Spleen (tissue), 11 donors: Measurements from ENCODE around the gene VWA3A. TPM values are rescaled to one million over a fixed set of nuclear protein-coding genes. Genes with fewer than 3 reads are reported as not detected.

ENCODE experiments used
- DNase-seq: peaks from one replicate; pipeline ENCODE4 v3.0.0-alpha.2; 2020
- H3K27ac ChIP-seq, 8 donors: fragments of 200-600 bp; sonication (generic) in 7 of 8; 1 replicate in 4 of 8; 2 replicates in 4 of 8; pipeline versions ENCODE4 v1.5.0 to v1.8.0; 2016 to 2021; ENCODE audit warnings: inconsistent platforms in 4 of 8, mild to moderate bottlenecking in 4 of 8, moderate library complexity in 1 of 8
- H3K27me3 ChIP-seq, 7 donors: fragments of 200-600 bp; sonication (generic) in 6 of 7; replicated peaks in 1 of 7; 1 replicate in 4 of 7; 2 replicates in 3 of 7; pipeline versions ENCODE4 v1.5.0 to v1.8.0; 2016 to 2021; ENCODE audit warnings: inconsistent platforms in 3 of 7, mild to moderate bottlenecking in 1 of 7
- H3K36me3 ChIP-seq, 6 donors: fragments of 200-600 bp; sonication (generic) in 5 of 6; 1 replicate in 4 of 6; 2 replicates in 2 of 6; pipeline versions ENCODE4 v1.5.0 to v1.8.0; 2016 to 2021; ENCODE audit warnings: inconsistent platforms in 2 of 6
- H3K4me1 ChIP-seq, 6 donors: fragments of 200-600 bp; sonication (generic) in 5 of 6; 1 replicate in 3 of 6; 2 replicates in 3 of 6; pipeline versions ENCODE4 v1.5.0 to v1.8.0; 2016 to 2021; ENCODE audit warnings: inconsistent platforms in 3 of 6
- H3K4me3 ChIP-seq, 8 donors: fragments of 200-600 bp; sonication (generic) in 7 of 8; 1 replicate in 4 of 8; 2 replicates in 4 of 8; pipeline versions ENCODE4 v1.5.0 to v1.8.0; 2016 to 2021; ENCODE audit warnings: inconsistent platforms in 4 of 8, mild to moderate bottlenecking in 4 of 8, moderate library complexity in 2 of 8
- H3K9me3 ChIP-seq, 8 donors: fragments of 200-600 bp; sonication (generic) in 7 of 8; 1 replicate in 4 of 8; 2 replicates in 4 of 8; pipeline versions ENCODE4 v1.5.0 to v1.8.0; 2016 to 2021; ENCODE audit warnings: inconsistent platforms in 4 of 8
- POLR2A ChIP-seq, 3 donors: fragments of 450-650 bp; IDR thresholded peaks; one replicate each; pipeline ENCODE4 v1.5.1; 2017; ENCODE audit warnings: antibody characterized with exemption in 3 of 3, mild to moderate bottlenecking in 1 of 3
- POLR2AphosphoS5 ChIP-seq, 3 donors: sonication (generic); formaldehyde crosslinking; IDR thresholded peaks; one replicate each; pipeline ENCODE4 v1.5.1; 2017; ENCODE audit warnings: antibody characterized with exemption in 3 of 3
- WGBS, 5 donors: extraction: QIAGEN DNeasy Blood & Tissue Kit in 3 of 5; methylation state at CpG; one replicate each; pipeline versions ENCODE4 v1.1.5 to v1.1.7; 2013 to 2018; 5-methylcytosine and 5-hydroxymethylcytosine counted together
- intact Hi-C: fragments of 100-400 bp; cut with DNase I; formaldehyde crosslinking; loops from one replicate; pipeline ENCODE4 v1.15.0; 2023; ENCODE audit warnings: low total_unique reads
- polyA plus RNA-seq, 3 donors: library from polyadenylated mRNA; stranded (reverse); fragments of 200-250 nt; gene quantifications; one replicate each; pipeline ENCODE4 v1.2.1, GENCODE V29; 2013
- total RNA-seq, 7 donors: library from RNA; depleted of rRNA in 3 of 7; stranded (reverse); fragments of >200 nt in 3 of 7; fragmentation: NEBNext Ultra II Directional in 4 of 7; extraction: Animal tissue kit (Norgen Biotek cat#: 25700) in 4 of 7; gene quantifications; one replicate each; pipeline versions ENCODE4 v1.1.0 to v1.2.1, GENCODE V29; 2016 to 2021
- TF ChIP-seq, protein P1 (sequence below), 11 experiments: fragments of 200-600 bp in 7 of 11; fragments of 450-650 bp in 4 of 11; sonication (generic) in 4 of 11; IDR thresholded peaks in 8 of 11; conservative IDR thresholded peaks in 3 of 11; 1 replicate in 7 of 11; 2 replicates in 4 of 11; pipeline versions ENCODE4 v1.4.0 to v1.8.0; 2016 to 2021; ENCODE audit warnings: antibody characterized with exemption in 11 of 11, inconsistent platforms in 4 of 11, mild to moderate bottlenecking in 1 of 11
- donor health status: healthy with polysubstance abuse.
- donor health status: DM: no; HTN: no; CAD: no; lungs with moderate emphysema.
- donor health status: DM: no; HTN: no; CAD: no.
- donor health status: Bipolar disorder and iron deficiency.
- donor health status: healthy.
- donor health status: DM: no; HTN: no; CAD: no.
- donor health status: DM: yes; HTN: yes; CAD: no.

The VWA3A gene
- total and polyA plus RNA-seq, 10 donors, result 0.08 to 2.1 (median 0.30) TPM; not detected in 2

DNA sequence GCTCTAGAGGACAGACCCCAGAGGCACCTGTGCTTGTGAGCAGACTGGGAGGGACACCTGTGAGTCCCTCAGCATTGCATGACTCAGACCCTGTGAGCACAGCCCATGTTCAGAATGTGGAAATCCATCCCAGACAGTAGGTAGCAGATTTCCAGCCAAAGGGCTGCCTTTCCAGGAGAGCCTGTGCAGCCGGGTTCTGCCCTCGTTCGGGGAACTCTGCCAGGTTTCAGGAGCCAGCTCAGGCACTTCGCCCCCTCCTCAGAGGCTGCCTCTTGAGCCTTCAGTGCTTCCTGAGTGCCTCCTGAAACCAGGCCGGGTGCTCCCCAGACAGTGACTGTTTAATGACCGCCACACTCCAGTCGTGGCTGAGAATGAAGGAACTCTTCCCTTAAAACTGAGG lies 46.7 kb downstream of the VWA3A start:
- H3K9me3 ChIP-seq, result no peaks in the 10 kb centered on the region
- no peaks in the 10 kb centered on the region for H3K4me1 ChIP-seq
- no peaks in the 10 kb centered on the region for H3K36me3 ChIP-seq
- no peak for TF ChIP-seq POLR2AphosphoS5 (IDR thresholded peaks at IDR 0.05)
- TF ChIP-seq POLR2A (IDR thresholded peaks at IDR 0.05), result no peak
- TF ChIP-seq, protein P1, sequence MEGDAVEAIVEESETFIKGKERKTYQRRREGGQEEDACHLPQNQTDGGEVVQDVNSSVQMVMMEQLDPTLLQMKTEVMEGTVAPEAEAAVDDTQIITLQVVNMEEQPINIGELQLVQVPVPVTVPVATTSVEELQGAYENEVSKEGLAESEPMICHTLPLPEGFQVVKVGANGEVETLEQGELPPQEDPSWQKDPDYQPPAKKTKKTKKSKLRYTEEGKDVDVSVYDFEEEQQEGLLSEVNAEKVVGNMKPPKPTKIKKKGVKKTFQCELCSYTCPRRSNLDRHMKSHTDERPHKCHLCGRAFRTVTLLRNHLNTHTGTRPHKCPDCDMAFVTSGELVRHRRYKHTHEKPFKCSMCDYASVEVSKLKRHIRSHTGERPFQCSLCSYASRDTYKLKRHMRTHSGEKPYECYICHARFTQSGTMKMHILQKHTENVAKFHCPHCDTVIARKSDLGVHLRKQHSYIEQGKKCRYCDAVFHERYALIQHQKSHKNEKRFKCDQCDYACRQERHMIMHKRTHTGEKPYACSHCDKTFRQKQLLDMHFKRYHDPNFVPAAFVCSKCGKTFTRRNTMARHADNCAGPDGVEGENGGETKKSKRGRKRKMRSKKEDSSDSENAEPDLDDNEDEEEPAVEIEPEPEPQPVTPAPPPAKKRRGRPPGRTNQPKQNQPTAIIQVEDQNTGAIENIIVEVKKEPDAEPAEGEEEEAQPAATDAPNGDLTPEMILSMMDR (IDR thresholded peaks at IDR 0.05 in 8 of 11, conservative IDR thresholded peaks at IDR 0.05 in 3 of 11), result no peak
- 68 to 78% (median 76%) methylated on average over 7 of the region's 7 CpGs for WGBS, 5 donors
- no peak overlapping the region for H3K4me3 ChIP-seq
- intact Hi-C loops, result no loop called here
- no peak overlapping the region for H3K27ac ChIP-seq
- no peak for DNase-seq
- peaks cover 0 to 12% (median 0%) of the 10 kb centered on the region in 7 donors for H3K27me3 ChIP-seq

DNA sequence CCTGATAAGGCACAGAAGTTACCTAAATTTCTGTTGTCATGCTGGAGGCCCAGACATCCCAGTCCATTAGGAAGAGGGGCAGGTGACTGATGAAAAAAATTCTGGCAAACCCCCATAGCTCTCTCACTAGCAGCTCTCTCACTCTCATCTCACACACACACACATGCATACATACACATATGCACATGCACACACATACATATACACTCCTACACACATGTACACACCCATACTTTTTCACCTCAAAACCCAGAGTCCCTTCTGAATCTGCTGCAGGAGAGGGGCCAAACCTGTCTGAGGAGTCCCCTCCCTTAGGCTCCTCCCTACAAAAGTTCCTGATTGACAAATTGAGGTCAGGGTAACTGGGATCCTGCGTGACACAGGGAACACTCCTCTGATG lies 47.4 kb downstream of the VWA3A start:
- intact Hi-C loops, result no loop called here
- Histone ChIP-seq H3K27me3 (peaks cover 0 to 15% (median 0%) of the 10 kb centered on the region in 7 donors), H3K4me3 (no peak overlapping the region), H3K27ac (no peak overlapping the region), H3K4me1 (no peaks in the 10 kb centered on the region), H3K9me3 (no peaks in the 10 kb centered on the region), H3K36me3 (no peaks in the 10 kb centered on the region)
- TF ChIP-seq, protein P1 (IDR thresholded peaks at IDR 0.05 in 8 of 11, conservative IDR thresholded peaks at IDR 0.05 in 3 of 11), result no peak
- TF ChIP-seq POLR2A (IDR thresholded peaks at IDR 0.05) (no peak), POLR2AphosphoS5 (IDR thresholded peaks at IDR 0.05) (no peak)
- WGBS, 5 donors, result 60 to 100% (median 88%) methylated on average over 1 of the region's 1 CpG
- no peak for DNase-seq

DNA sequence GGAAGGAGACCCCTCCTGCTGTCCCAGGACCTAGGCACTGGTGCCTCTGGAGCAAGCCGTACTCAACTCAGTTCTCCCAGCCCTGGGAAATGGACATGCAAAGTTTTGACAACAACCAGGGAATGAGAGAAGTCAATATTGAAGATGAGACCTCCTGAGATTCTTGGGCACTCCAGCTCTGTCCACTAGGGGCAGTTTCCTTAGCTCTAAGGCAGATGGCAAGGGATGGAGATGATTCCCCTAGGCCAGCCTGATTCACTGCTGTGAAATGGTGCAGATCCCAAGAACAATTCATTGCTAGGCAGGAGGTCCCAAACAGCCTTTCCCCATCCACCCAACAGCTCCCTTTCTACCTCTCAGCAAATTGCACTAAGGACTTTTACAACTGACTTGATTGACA lies 49.4 kb downstream of the VWA3A start:
- TF ChIP-seq, protein P1 (IDR thresholded peaks at IDR 0.05 in 8 of 11, conservative IDR thresholded peaks at IDR 0.05 in 3 of 11), result peak in 1 of 11 experiments; percentile 23
- TF ChIP-seq POLR2A (IDR thresholded peaks at IDR 0.05), result no peak
- intact Hi-C loops, result no loop called here
- DNase-seq, result no peak
- Histone ChIP-seq H3K27ac (no peak overlapping the region), H3K27me3 (peaks cover 0 to 15% (median 0%) of the 10 kb centered on the region in 7 donors), H3K9me3 (no peaks in the 10 kb centered on the region), H3K36me3 (no peaks in the 10 kb centered on the region), H3K4me3 (no peak overlapping the region), H3K4me1 (no peaks in the 10 kb centered on the region)
- 40 to 100% (median 86%) methylated on average over 1 of the region's 1 CpG for WGBS, 5 donors

DNA sequence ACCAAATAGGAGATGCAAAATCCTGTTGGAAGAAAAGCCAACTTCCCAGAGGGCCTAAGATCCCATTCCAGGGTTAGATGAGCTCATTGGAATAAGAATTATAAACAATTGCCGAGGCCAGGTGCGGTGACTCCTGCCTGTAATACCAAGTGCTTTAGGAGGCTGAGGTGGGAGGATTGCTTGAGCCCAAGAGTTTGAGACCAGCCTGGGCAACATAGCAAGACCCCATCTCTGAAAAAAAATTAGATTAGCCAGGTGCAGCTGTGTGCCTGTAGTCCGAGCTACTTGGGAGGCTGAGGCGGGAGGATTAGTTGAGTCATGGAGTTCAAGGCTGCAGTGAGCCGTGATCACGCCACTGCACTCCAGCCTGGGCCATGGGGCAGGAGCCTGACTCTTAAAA lies 52.2 kb downstream of the VWA3A start:
- Histone ChIP-seq H3K4me3 (no peak overlapping the region), H3K4me1 (no peaks in the 10 kb centered on the region), H3K9me3 (no peaks in the 10 kb centered on the region), H3K27ac (no peak overlapping the region), H3K36me3 (no peaks in the 10 kb centered on the region), H3K27me3 (peaks cover 0 to 15% (median 0%) of the 10 kb centered on the region in 7 donors)
- DNase-seq, result no peak
- intact Hi-C loops, result no loop called here
- TF ChIP-seq POLR2AphosphoS5 (IDR thresholded peaks at IDR 0.05) (no peak), POLR2A (IDR thresholded peaks at IDR 0.05) (no peak)
- TF ChIP-seq, protein P1 (IDR thresholded peaks at IDR 0.05 in 8 of 11, conservative IDR thresholded peaks at IDR 0.05 in 3 of 11), result no peak
- WGBS, 5 donors, result 84 to 95% (median 93%) methylated on average over 6 of the region's 6 CpGs
